GM18520 (cell line): Measurements from ENCODE around the gene AGFG2.

Experiments
- ATAC-seq: cut with Tn5 transposase; IDR thresholded peaks from one replicate; pipeline ENCODE4 v1.9.1; 2021; ENCODE audit not compliant: unreplicated experiment

The AGFG2 gene

GRCh38 chr7:100604976-100605911, 66.2 kb downstream of the AGFG2 start:
- ATAC-seq, result no peak

- ATAC-seq, result no peak
Observed at GRCh38 chr7:100606313-100606712, 67.3 kb downstream of the AGFG2 start.

GRCh38 chr7:100607111-100607510, 68.1 kb downstream of the AGFG2 start:
- ATAC-seq, result no peak

GRCh38 chr7:100609958-100610357, 71.0 kb downstream of the AGFG2 start:
- no peak for ATAC-seq

- ATAC-seq, result peak; percentile 91
Observed at GRCh38 chr7:100611983-100612729, 73.2 kb downstream of the AGFG2 start, which contains the start of gene MOSPD3. Gene MOSPD3, plus strand, starts transcription at chr7:100612540. Its CDS starts 252 bp downstream, at chr7:100612792.

GRCh38 chr7:100612730-100613390, 73.9 kb downstream of the AGFG2 start:
- no peak for ATAC-seq

GRCh38 chr7:100613412-100614175, 74.6 kb downstream of the AGFG2 start:
- ATAC-seq, result no peak

- no peak for ATAC-seq
Observed at GRCh38 chr7:100614308-100614861, 75.4 kb downstream of the AGFG2 start.
